Measurements from ENCODE around the gene MAB21L4.

MAB21L4 gene

GRCh38 chr2:240925191-240925567, 29.2 kb upstream of the MAB21L4 start:
- no peak for DNase-seq (ENCODE audit: low read depth)

DNA sequence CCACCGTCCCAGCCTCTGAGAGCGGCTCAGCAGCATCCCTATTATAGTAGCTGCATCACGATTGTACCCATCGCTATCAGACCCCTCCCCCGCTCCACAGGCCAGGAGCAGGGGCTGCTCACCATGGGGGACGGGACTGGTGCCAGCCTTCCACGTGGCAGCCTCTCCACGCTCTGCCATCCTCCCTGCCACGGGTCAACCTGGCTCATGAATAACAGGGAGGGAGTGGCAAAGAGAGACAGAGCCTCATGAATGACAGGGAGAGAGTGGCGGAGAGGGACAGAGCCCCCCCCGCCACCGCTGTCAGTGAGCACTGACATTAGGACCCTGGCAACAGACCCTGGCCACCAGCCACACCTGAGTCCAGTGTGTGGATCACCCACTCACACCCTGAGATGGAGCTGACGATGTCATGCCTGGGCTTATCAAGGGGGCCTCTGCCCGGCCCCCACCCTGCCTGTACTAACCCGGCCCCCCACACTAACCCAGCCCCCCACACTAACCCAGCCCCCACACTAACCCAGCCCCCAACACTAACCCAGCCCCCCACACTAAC, 27.1 kb upstream of the MAB21L4 start:
- no peak for DNase-seq (ENCODE audit: low read depth)

- DNase-seq (ENCODE audit: low read depth) = no peak
Measured at GRCh38 chr2:240922245-240922981, 26.5 kb upstream of the MAB21L4 start.

- DNase-seq (ENCODE audit: low read depth) = no peak
Measured at GRCh38 chr2:240921995-240922244, 26.0 kb upstream of the MAB21L4 start.

DNA sequence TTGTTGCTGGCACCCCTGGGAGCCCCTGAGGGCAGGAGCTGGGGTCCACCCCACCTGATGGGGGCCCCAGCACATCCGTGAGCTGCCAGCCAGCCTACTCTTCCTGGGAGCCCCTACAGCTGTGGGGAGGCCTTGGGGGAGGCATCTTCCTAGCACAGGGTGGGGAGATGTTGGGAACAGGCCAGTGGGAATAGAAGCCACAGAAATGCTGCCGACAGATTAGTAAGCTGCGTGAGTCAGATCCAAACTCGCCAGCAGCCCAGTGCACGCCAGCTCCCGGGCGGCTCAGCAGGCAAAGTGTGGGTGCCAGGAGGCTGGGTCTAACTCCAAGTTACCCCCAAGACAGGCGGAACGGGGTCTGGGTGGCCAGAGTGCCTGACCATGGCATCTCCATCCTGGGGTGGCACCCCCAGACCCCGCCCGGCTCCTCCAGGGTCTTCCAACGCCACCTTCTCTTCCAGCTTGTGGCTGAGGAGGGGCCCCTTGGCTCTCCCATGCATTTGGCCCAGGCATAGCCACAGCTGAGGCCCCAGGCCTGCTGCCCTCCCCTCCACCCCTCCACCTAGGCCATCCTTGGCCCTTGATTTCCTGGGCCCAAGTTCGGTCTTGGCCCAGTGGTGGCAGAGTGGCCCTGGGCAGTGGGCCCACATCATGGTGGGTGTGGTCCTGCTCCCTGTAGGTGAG, 25.5 kb upstream of the MAB21L4 start:
- DNase-seq (ENCODE audit: low read depth) = no peak

DNA sequence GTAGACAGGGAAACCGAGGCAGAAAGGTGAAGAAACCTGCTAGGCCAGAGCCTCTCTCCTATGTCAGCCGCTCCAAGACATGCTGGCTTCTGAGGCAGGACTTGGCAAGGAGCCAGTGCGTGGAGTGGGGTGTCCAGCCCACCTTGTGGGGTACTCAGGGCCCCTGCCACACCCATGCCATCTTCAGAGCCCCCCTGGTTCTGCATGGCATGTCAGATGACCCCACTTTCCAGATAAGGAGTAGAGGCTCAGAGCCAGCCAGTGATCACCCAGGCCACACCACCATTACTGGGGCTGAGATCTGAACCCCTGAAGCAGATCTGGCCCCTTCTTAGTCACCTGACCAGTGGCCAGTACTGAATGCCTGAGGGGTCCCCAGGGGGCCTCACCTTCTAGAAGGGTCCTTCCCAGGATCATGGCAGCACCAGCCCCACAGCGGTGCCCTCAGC, 24.9 kb upstream of the MAB21L4 start:
- DNase-seq (ENCODE audit: low read depth) = no peak

DNA sequence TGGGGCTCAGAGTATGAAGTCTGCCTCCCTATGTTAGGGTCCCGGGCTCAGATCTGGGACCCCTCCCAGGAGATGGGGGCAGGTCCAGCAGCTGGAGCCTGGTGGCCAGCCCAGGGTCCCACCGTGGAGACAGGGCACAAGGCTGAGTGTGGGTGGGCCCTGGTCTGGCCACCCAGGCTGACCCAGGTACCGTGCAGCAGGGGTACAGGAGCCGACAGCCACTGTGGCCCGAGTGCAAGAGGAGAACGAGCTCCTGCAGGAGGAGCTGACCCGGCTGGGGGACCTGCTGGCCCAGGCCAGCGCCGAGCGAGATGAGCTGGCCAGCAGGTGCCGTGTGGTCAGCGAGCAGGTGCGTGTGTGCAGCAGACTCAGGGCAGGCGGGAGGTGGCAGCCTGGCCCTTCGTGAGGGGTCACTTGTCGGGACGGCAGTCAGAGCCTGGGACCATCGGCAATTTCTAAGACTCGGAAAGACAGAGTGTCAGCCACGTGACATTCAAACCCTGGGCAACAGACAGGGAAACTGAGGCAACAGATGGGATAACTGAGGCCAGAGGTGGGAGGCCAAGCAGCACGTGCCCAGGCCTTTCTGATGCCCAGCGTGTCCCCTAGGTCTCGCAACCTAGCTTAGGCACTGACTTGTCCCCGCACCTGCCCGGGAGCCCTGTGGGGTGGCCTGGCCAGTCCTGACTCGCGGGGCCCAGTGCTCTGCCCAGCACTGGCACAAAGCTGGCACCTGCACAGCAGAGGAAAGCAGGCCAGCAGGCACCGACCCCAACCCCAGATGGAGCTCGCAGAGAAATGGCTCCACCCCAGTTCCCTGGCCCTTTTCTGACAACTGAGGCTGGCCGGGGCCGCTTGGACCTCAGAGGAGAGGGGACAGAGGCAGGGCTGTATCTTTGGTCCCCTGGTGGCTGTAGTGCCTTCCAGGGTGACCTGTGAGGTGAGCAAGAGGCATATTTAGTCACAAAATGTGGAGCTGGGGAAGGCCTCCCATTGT, 24.1 kb upstream of the MAB21L4 start:
- DNase-seq (ENCODE audit: low read depth) = no peak

GRCh38 chr2:240919161-240919781, 23.3 kb upstream of the MAB21L4 start:
- DNase-seq (ENCODE audit: low read depth) = no peak

GRCh38 chr2:240918258-240919091, 22.5 kb upstream of the MAB21L4 start:
- no peak for DNase-seq (ENCODE audit: low read depth)

DNA sequence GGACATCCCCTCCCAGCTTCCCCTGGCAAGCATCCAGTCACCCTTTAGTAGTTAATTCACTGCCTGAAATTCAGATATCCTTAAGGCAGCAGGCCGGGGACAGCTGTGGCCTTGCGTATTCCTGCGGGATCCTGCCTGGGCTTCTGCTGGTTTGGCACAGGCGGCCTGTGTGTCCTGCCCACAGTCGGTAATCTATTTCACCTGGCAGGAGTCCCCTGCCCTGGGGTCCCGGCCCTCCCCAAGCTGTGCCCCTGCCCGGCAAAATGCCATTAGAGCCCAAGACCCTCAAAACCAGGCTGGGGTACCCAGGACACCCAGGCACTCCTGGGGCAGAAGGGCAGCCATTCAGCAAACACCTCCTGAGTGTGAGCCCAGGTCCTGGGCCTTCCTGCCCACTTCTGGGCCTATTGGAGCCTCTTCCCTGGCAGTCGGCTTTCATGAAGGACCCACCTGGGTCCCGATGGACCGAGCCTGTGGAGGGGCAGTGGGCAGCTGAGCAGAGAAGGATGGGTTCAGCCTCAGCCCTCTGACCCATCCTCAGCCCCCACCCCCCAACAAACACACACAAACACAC, 21.8 kb upstream of the MAB21L4 start:
- no peak for DNase-seq (ENCODE audit: low read depth)

- DNase-seq (ENCODE audit: low read depth) = no peak
Measured at GRCh38 chr2:240917009-240917683, 21.2 kb upstream of the MAB21L4 start.

DNA sequence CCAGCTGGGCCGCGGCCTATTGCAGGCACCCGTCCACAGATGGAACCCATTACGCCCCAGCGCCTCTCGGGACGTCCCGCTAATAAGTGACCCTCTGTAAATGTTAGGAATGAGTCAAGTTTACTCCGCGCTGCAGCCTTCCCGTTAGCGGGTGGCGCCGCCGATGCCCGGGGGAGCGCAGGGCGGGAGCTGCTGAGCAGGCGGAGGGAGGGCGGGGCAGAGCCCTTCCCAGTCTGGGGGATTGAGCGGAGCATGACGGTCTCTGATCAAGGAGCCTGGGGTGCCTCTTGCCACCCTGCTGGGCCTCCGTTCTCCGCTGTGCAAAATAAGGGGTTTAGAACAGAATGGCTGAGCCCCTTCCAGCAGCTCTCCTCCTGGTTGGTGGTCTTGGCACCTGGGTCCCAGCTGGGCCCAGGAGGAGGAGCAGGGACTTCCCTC, 20.6 kb upstream of the MAB21L4 start:
- no peak for DNase-seq (ENCODE audit: low read depth)

GRCh38 chr2:240915526-240916341, 19.8 kb upstream of the MAB21L4 start:
- no peak for DNase-seq (ENCODE audit: low read depth)

DNA sequence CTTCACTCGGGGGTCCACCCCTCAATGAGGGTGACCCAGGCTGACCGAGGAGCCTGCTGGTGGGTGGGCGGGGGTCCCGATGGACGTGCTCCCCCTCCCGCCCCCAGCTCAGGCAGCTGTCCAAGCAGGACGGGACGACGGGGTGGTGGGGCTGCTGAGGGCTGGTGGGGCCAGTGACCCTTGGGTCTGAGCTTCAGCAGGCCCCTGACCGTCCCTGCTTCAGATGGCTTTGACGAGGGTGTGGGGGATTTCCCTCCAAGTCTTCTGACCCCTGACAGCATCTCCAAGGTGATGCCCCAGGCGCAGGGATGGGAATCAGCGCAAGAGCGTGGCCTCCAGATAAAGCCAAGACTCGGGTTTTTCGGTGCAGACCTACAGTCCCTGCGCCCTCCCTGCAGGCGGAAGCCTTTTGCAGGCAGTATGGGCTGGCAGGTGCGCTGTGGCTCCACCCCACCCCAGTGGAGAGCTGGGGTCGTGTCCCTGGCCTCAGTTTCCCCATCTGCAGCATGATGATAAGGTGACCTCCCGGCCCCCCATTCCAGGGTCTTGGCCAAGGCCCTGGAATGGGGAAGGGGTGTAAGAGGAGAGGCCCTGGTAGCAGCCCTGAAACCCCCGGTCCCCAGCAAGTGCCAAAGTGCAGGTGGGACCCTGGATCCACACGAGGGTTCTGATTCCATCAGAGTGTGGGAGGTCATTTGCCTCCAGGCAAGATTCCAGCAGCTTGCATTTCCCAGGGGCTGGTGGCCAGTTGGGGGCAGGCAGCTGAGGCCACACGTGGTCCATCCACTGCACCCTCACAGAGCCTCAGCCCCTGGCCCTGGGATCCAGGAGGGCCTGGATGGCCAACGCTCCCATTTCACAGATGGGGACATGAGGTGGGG, 18.9 kb upstream of the MAB21L4 start:
- no peak for DNase-seq (ENCODE audit: low read depth)

DNA sequence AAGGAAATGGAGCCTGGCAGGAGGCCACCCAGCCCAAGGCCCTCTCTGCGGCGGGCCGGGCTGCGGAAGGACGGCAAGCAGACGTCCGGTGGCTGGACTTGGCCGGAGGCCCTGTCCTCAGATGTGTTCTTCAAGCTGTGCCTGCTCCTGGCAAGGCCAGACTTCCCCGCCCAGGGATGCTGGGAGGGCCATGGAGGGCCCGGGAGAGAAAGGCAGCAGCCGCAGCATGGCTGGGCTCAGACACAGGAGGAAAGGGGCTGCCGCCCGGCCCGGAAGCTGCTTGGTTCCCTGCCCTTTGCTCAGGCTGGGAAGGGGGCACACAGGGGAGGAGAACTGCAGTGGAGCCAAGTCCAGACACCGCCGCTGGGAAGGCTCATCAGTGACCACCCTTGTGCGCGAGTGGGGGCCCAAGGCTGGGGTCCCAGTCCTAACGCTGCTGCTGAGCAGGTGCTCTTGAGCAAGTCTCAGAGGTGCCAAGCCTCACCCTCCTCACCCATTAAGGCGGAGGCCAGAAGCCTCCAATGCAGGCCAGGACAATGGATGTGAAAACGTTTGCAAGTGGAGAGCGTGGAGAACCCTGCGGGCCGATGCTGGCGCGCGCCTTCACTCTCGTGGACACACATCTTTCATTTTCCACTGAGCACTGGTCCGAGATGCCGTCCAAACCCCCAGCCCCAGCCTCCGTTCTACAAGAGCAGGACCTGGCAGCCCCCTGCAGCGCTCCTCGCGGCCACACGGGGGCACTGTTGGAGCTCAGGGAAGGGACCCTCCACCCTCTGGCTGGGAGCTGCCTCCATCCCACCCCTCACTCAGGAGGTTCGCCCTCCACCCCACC, 18.1 kb upstream of the MAB21L4 start:
- DNase-seq (ENCODE audit: low read depth) = peak; percentile 50

DNA sequence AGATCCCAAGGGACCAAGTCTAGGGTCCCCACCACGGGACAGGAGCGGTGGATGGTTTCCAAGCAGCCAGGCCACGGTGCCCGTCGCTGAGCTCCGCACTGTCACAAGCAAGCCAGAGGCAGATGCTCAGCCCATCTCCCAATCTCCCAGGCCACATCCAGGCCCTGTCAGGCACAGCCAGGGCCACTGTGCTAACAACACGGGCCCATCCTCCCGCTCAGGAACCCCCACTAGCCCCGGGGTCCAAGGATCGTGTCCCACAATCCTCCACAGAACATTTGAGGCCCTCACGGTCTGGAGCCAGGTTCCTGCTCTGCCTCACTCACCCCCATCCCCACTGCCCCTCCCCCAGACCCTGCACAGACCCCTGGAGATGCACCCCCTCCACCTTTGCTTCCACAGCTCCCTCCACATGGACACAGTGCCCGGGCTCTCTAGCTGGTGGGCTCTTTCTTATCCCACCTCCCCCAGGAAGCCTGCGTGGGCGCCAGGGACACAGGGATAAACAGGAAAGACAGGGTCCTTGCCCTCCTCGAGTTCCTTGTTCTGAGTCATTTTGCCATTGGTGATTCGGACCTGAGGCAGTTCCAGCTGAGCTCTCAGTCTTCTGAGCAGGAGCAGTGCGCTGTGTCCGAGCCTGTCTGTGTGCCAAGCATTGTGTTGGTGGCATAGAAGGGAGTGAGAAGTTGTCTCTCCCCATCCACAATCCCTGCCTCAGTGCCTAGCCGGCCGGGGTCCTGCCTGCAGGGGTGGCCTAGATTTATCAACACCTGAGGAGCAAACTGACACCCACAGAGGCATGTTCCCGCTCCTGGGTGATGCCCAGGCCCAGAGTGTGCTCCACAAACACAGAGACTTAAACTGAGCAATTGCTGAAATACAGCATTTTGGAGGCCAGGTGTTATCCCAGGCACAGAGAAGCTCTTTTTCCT, 17.2 kb upstream of the MAB21L4 start:
- DNase-seq (ENCODE audit: low read depth) = no peak

All from stimulated activated CD8-positive, alpha-beta memory T cell treated with anti-CD3 and anti-CD28 coated beads, Interleukin-15, amount 100 ng/mL, for 24 hours (primary cell).